ENCODE results near the gene PRC1.

Gene PRC1

DNA sequence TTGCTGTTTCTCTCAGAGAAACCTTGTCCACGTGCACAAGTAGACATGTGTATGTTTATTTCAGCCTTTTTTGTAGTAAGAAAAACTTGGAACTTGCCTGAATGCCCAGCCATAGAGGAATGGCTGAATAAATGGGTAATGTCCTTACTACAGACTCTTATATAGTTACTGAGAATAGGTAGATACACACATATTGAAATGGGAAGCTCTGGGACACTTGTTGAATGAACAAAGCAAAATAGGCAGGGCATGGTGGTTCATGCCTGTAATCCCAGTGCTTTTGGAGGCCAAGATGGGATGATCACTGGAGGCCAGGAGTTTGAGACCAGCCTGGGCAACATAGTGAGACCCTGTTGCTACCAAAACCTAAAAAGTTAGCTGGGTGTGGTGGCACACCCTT lies 57.5 kb downstream of the PRC1 start:
- Histone ChIP-seq H3K4me3 (ENCODE audit: low read depth in 1 of 2, low read length in 1 of 2) (no peak overlapping the region), H3K36me3 (peaks cover 39% of the 10 kb centered on the region), H3K4me1 (ENCODE audit: control insufficient read depth in 1 of 2, insufficient read depth in 1 of 2, low read depth in 1 of 2, low read length in 1 of 2) (peaks cover 41 to 50% of the 10 kb centered on the region in 2 experiments), H3K9me3 (no peaks in the 10 kb centered on the region), H3K27me3 (no peaks in the 10 kb centered on the region), H3K27ac (no peak overlapping the region)
- TF ChIP-seq CTCF (IDR thresholded peaks at IDR 0.05), result no peak

DNA sequence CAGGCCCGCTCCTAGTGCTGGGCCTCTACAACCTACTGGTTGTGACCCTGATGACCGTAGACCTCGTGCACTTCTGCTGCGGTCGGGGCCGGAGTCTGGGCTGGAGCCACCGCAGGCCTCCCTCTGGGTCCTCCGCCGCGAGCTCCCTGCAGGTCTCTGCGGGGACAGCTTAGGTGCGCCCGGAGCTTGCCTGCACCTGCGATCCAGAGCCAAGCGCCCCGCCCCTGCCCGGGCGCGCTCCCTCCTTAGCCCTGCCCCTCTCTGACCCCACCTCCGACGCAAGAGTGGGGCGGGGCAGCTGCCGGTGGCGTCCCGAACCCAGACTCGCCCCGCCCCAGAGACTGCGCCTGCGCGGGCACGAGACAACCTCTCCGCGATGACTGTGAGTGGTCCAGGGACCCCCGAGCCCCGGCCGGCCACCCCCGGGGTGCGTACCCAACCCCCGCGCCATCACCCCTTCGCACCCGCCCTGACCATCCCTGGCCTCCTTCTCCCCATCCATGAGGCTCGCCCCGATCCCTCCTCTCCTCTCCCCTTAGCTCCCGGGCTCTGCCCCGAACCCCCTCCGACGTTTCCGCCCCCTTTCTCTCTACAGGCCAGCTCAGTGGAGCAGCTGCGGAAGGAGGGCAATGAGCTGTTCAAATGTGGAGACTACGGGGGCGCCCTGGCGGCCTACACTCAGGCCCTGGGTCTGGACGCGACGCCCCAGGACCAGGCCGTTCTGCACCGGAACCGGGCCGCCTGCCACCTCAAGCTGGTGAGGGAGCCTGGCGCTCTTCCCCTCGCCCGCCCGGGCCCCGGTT lies 59.2 kb downstream of the PRC1 start, which contains the start of gene UNC45A:
TSS of gene UNC45A (plus strand) at position 337 of the 803 bp plus-strand sequence. CDS start at position 377, 40 bp downstream.
- TF ChIP-seq CTCF (IDR thresholded peaks at IDR 0.05), result peak; percentile 49
- Histone ChIP-seq H3K4me1 (ENCODE audit: control insufficient read depth in 1 of 2, insufficient read depth in 1 of 2, low read depth in 1 of 2, low read length in 1 of 2) (peaks cover 57 to 67% of the 10 kb centered on the region in 2 experiments), H3K27me3 (no peaks in the 10 kb centered on the region), H3K36me3 (peaks cover 22% of the 10 kb centered on the region), H3K9me3 (no peaks in the 10 kb centered on the region), H3K4me3 (ENCODE audit: low read depth in 1 of 2, low read length in 1 of 2) (peak within 1 kb of the TSS; percentile 75 to 93), H3K27ac (peak within 1 kb of the TSS; percentile 73)

GRCh38 chr15:90934256-90934948 lies 59.9 kb downstream of the PRC1 start:
- no peaks in the 10 kb centered on the region for H3K9me3 ChIP-seq
- H3K4me3 ChIP-seq (ENCODE audit: low read depth in 1 of 2, low read length in 1 of 2), result peak overlapping the region; percentile 75 to 93
- peaks cover 15% of the 10 kb centered on the region for H3K36me3 ChIP-seq
- H3K27ac ChIP-seq, result peak overlapping the region; percentile 73
- no peaks in the 10 kb centered on the region for H3K27me3 ChIP-seq
- H3K4me1 ChIP-seq (ENCODE audit: control insufficient read depth in 1 of 2, insufficient read depth in 1 of 2, low read depth in 1 of 2, low read length in 1 of 2), result peaks cover 65 to 75% of the 10 kb centered on the region in 2 experiments
- TF ChIP-seq CTCF (IDR thresholded peaks at IDR 0.05), result peak; percentile 97

DNA sequence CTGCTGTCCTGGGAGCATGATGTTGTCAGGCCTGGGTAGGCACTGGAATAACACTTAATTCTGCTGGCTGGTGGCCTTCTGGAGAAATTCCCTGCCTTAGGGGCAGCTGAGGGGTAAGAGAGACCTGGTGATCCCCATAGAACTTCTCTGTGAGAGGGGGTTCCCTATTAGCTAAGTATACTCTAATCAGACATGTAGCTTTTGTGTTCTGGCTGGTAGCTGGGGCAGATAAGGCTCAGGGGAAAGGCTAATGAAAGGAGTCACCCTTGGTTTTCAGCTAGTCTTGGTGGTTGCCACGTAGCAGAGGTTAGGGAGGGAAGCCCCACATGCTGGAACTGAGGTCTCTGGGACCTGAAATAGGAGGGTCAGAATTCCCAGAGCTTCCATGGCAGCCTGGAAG lies 61.0 kb downstream of the PRC1 start:
- Histone ChIP-seq H3K4me3 (ENCODE audit: low read depth in 1 of 2, low read length in 1 of 2) (no peak overlapping the region), H3K27me3 (no peaks in the 10 kb centered on the region), H3K4me1 (ENCODE audit: control insufficient read depth in 1 of 2, insufficient read depth in 1 of 2, low read depth in 1 of 2, low read length in 1 of 2) (peaks cover 76 to 86% of the 10 kb centered on the region in 2 experiments), H3K27ac (peak overlapping the region; percentile 91), H3K36me3 (peaks cover 4% of the 10 kb centered on the region), H3K9me3 (no peaks in the 10 kb centered on the region)
- TF ChIP-seq CTCF (IDR thresholded peaks at IDR 0.05), result no peak

DNA sequence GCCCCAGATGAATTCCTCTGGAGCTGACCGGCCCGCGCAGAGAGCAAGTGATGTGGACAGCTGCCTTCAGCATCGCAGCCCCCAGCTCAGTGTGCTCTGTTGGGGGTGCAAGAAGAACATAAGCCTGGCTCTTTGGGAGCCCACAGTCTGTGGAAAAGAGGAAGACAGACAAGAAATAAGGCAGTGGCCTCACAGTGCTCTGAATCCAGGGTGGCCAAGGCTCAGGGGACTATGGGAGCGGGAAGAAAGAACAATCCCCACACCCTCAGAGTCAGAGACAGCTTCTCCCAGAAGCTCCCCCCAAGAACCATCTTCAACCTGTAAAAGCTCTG lies 61.7 kb downstream of the PRC1 start:
- Histone ChIP-seq H3K27ac (peak overlapping the region; percentile 91), H3K4me3 (ENCODE audit: low read depth in 1 of 2, low read length in 1 of 2) (peak overlapping the region; percentile 85 to 89), H3K36me3 (no peaks in the 10 kb centered on the region), H3K9me3 (no peaks in the 10 kb centered on the region), H3K4me1 (ENCODE audit: control insufficient read depth in 1 of 2, insufficient read depth in 1 of 2, low read depth in 1 of 2, low read length in 1 of 2) (peaks cover 82 to 92% of the 10 kb centered on the region in 2 experiments), H3K27me3 (no peaks in the 10 kb centered on the region)
- no peak for TF ChIP-seq CTCF (IDR thresholded peaks at IDR 0.05)

All from neutrophil (primary cell).